Esophagus squamous epithelium (tissue), 4 donors: Measurements from ENCODE around the gene SHCBP1L.

ENCODE experiments used
- POLR2A ChIP-seq, 4 donors: fragments of 450-650 bp; IDR thresholded peaks; one replicate each; pipeline ENCODE4 v1.6.1; 2017; ENCODE audit warnings: antibody characterized with exemption in 4 of 4, mild to moderate bottlenecking in 4 of 4, moderate library complexity in 3 of 4
- TF ChIP-seq, protein P1 (sequence below), 6 experiments: fragments of 450-650 bp in 4 of 6; fragments of 200-600 bp in 2 of 6; sonication (generic) in 2 of 6; IDR thresholded peaks; one replicate each; pipeline ENCODE4 v1.5.1; 2016 to 2019; ENCODE audit warnings: antibody characterized with exemption in 6 of 6, mild to moderate bottlenecking in 4 of 6, moderate library complexity in 4 of 6

DNA sequence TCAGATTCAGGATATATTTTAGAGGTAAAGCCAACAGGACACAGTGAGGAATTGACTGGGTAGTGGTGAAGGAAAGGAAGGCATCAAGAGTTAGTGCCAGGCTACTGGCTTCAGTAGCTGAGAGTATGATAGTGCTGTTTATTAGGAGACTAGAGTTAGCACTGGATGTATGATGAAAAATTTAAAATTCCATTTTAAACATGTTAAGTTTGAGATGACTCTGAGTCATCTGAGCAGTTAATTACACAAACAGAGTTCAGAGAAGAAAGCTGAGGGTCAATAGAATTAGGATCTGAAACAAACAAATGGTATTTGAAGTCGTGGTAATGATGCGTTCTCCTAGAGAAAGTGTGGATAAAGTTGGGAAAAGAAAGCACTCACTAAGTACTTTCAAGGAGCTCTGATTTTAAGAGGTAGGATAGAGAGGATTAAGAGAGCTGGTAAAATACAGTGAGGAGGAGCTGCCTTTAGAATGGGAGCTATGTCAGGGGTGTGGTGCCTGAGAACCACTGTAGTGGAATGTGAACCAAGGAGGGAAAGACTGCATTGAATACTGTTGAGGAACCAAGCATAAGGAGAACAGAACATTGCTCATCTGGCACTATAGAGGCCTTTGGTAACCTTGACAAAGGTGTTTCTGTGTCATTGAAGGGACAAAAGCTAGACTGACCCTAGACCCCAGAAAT, 21.7 kb upstream of the SHCBP1L start:
- TF ChIP-seq, protein P1, sequence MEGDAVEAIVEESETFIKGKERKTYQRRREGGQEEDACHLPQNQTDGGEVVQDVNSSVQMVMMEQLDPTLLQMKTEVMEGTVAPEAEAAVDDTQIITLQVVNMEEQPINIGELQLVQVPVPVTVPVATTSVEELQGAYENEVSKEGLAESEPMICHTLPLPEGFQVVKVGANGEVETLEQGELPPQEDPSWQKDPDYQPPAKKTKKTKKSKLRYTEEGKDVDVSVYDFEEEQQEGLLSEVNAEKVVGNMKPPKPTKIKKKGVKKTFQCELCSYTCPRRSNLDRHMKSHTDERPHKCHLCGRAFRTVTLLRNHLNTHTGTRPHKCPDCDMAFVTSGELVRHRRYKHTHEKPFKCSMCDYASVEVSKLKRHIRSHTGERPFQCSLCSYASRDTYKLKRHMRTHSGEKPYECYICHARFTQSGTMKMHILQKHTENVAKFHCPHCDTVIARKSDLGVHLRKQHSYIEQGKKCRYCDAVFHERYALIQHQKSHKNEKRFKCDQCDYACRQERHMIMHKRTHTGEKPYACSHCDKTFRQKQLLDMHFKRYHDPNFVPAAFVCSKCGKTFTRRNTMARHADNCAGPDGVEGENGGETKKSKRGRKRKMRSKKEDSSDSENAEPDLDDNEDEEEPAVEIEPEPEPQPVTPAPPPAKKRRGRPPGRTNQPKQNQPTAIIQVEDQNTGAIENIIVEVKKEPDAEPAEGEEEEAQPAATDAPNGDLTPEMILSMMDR (IDR thresholded peaks at IDR 0.05) = no peak
- no peak for TF ChIP-seq POLR2A (IDR thresholded peaks at IDR 0.05)
